K562 (cell line): ENCODE results near the gene C1orf116. TPM values are rescaled to one million over a fixed set of nuclear protein-coding genes. Genes with fewer than 3 reads are reported as not detected.
A peak's percentile ranks its signal among the peaks of the same experiment; 100 is the strongest.

ENCODE experiments used
- CBX5 ChIP-seq: IDR thresholded peaks from 2 replicates; pipeline ENCODE4 v1.6.1; 2014; ENCODE audit warnings: low read depth, borderline replicate concordance
- FOXJ3 ChIP-seq: sonication (generic); formaldehyde crosslinking; IDR thresholded peaks from 2 replicates; pipeline ENCODE4 v1.4.0; 2020; ENCODE audit warnings: mild to moderate bottlenecking, missing genetic modification reagents
- HDAC2 ChIP-seq: fragments of 450-650 bp; IDR thresholded peaks from 2 replicates; pipeline ENCODE4 v1.6.1; 2016; ENCODE audit warnings: mild to moderate bottlenecking
- JUN ChIP-seq, 2 experiments: sonication (generic) in 1 of 2; formaldehyde crosslinking in 1 of 2; IDR thresholded peaks; 2 replicates each; pipeline versions ENCODE4 v1.6.1 to v1.8.0; 2012 to 2022; ENCODE audit warnings: borderline replicate concordance in 2 of 2, mild to moderate bottlenecking in 2 of 2, improper control_type of control experiment in 1 of 2, low read depth in 1 of 2, low read length in 1 of 2, missing genetic modification reagents in 1 of 2
- MTA3 ChIP-seq: fragments of 450-650 bp; formaldehyde crosslinking; IDR thresholded peaks from 2 replicates; pipeline ENCODE4 v1.6.1; 2017; ENCODE audit warnings: mild to moderate bottlenecking, borderline replicate concordance
- POLR2AphosphoS2 ChIP-seq: IDR thresholded peaks from 2 replicates; pipeline ENCODE4 v1.6.1; 2012; ENCODE audit warnings: low read length, improper control_type of control experiment
- RBBP5 ChIP-seq: fragments of 200-600 bp; sonication (generic); IDR thresholded peaks from 2 replicates; pipeline ENCODE4 v1.6.1; 2012; ENCODE audit warnings: borderline replicate concordance, mild to moderate bottlenecking, low read length, control low read depth, inconsistent platforms; ENCODE audit not compliant: insufficient read depth, poor library complexity, severe bottlenecking
- RCOR1 ChIP-seq, 2 experiments: IDR thresholded peaks; 2 replicates each; pipeline ENCODE4 v1.6.1; 2012; ENCODE audit warnings: low read depth in 2 of 2, low read length in 2 of 2, borderline replicate concordance in 1 of 2, improper control_type of control experiment in 1 of 2
- TSC22D4 ChIP-seq: fragments of 450-650 bp; IDR thresholded peaks from 2 replicates; pipeline ENCODE4 v1.6.1; 2016; ENCODE audit warnings: missing genetic modification characterization, missing biosample characterization, control low read depth
- YBX1 ChIP-seq: fragments of 450-650 bp; IDR thresholded peaks from 2 replicates; pipeline ENCODE4 v1.7.1; 2016; ENCODE audit warnings: mild to moderate bottlenecking
- ZNF175 ChIP-seq: fragments of 200-800 bp; sonication (Bioruptor generic); IDR thresholded peaks from 2 replicates; pipeline ENCODE4 v1.6.1; 2016; ENCODE audit warnings: low read depth, mild to moderate bottlenecking, missing genetic modification characterization, missing compliant biosample characterization
- ZNF184 ChIP-seq: sonication (generic); formaldehyde crosslinking; IDR thresholded peaks from 2 replicates; pipeline ENCODE4 v1.5.0; 2020; ENCODE audit warnings: missing genetic modification reagents
- ZNF584 ChIP-seq: fragments of 200-800 bp; sonication (Bioruptor generic); IDR thresholded peaks from 2 replicates; pipeline ENCODE4 v1.6.1; 2016; ENCODE audit warnings: low read depth, mild to moderate bottlenecking, missing genetic modification characterization, missing compliant biosample characterization
- ZNF699 ChIP-seq: fragments of 250-450 bp; sonication (Bioruptor Pico); IDR thresholded peaks from 2 replicates; pipeline ENCODE4 v1.8.0; 2021; ENCODE audit warnings: mild to moderate bottlenecking, moderate library complexity; ENCODE audit not compliant: insufficient replicate concordance
- polyA plus RNA-seq, 8 experiments: library from polyadenylated mRNA; depleted of rRNA in 4 of 8; stranded (reverse) in 5 of 8; unstranded in 3 of 8; fragments of >200 nt; fragmentation: Nextera tagmentation in 2 of 8; fragmentation: Illumina TruSeq in 1 of 8; extraction: Ambion mirVana in 2 of 8; extraction: Trizol in 1 of 8; gene quantifications; 2 replicates each; pipeline versions ENCODE4 v1.2.1 to v1.2.3, GENCODE V29; 2011 to 2014; ENCODE audit warnings: inconsistent platforms in 1 of 8, missing spikeins in 1 of 8
- total RNA-seq, 7 experiments: library from RNA; depleted of rRNA in 6 of 7; stranded (reverse); fragments of >200 nt in 6 of 7; fragmentation: Illumina TruSeq in 2 of 7; extraction: Trizol in 2 of 7; gene quantifications; 2 replicates each; pipeline versions ENCODE4 v1.2.1 to v1.2.3, GENCODE V29; 2011 to 2021; ENCODE audit warnings: low replicate concordance in 1 of 7
- TF ChIP-seq, protein P1 (sequence below): fragments of 250-450 bp; sonication (Bioruptor Pico); IDR thresholded peaks from 2 replicates; pipeline ENCODE4 v1.4.0; 2020; ENCODE audit warnings: mild to moderate bottlenecking, moderate library complexity
- TF ChIP-seq, protein P2 (sequence below): fragments of 450-650 bp; IDR thresholded peaks from 2 replicates; pipeline ENCODE4 v1.6.1; 2016; ENCODE audit warnings: low read depth, mild to moderate bottlenecking, moderate library complexity
- TF ChIP-seq, protein P3 (sequence below): fragments of 450-650 bp; IDR thresholded peaks from 2 replicates; pipeline ENCODE4 v1.6.1; 2017; ENCODE audit warnings: antibody characterized with exemption
- TF ChIP-seq, protein P4 (sequence below): fragments of 450-650 bp; IDR thresholded peaks from 2 replicates; pipeline ENCODE4 v1.6.1; 2016; ENCODE audit warnings: borderline replicate concordance

The C1orf116 gene
- total and polyA plus RNA-seq, 9 of the 15 experiments (the other 6 are each of a cell fraction or from before 2014, with no cell fraction given) = 0.62 to 3.0 (median 0.95) TPM

DNA sequence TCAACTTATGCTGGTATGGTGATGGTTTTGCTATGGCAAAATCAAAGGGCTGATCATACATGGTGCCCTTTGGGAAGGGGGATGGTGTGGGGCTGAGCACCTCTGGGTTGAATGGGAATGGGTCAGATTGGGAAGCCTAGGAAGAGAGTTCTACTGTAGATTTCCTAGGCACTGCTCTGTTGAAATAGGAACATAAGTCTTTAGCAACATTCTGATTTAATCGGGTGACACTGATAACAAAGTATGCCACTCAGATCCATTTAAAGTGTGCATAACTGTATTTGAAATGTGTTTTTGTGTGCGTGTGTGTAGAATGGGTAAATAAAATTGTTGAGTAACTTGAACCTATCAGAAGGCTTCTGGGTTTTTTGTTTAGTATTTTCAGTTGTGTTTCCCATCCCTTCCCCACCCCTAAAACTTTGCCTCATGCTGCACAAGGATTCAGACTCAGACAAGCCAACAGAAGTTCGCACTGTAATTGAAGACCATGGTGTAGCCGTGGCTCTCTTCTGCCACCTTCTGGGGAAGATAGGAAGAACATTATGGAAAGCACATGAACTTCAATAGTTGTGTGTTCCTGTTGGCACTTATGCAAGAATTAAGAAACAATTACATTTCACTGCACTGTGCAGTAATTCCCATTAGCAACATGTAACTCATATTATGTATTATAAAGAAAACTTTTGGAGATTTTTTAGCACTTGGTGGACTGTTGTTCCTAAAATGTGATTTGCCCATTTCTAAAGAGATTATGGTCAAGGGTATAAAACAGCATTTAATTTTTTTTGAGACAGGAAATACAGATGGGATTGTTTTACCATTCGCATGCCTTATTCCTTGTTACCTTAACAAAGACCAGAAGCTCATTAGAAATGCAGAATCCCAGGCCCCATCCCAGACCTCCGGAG, 45.2 kb upstream of the C1orf116 start (continued):
- no peak for TF ChIP-seq JUN (IDR thresholded peaks at IDR 0.05; ENCODE audit: borderline replicate concordance, low read depth, low read length)
- no peak for TF ChIP-seq JUN (CRISPR knock-in tag; IDR thresholded peaks at IDR 0.05; ENCODE audit: borderline replicate concordance)
- no peak for TF ChIP-seq FOXJ3 (CRISPR knock-in tag)
- TF ChIP-seq, protein P1, sequence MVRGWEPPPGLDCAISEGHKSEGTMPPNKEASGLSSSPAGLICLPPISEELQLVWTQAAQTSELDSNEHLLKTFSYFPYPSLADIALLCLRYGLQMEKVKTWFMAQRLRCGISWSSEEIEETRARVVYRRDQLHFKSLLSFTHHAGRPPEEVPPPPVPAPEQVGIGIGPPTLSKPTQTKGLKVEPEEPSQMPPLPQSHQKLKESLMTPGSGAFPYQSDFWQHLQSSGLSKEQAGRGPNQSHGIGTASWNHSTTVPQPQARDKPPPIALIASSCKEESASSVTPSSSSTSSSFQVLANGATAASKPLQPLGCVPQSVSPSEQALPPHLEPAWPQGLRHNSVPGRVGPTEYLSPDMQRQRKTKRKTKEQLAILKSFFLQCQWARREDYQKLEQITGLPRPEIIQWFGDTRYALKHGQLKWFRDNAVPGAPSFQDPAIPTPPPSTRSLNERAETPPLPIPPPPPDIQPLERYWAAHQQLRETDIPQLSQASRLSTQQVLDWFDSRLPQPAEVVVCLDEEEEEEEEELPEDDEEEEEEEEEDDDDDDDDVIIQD (CRISPR knock-in tag) = no peak
- TF ChIP-seq POLR2AphosphoS2 = no peak
- TF ChIP-seq ZNF175 (CRISPR knock-in tag) = no peak
- TF ChIP-seq, protein P2, sequence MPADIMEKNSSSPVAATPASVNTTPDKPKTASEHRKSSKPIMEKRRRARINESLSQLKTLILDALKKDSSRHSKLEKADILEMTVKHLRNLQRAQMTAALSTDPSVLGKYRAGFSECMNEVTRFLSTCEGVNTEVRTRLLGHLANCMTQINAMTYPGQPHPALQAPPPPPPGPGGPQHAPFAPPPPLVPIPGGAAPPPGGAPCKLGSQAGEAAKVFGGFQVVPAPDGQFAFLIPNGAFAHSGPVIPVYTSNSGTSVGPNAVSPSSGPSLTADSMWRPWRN = no peak
- no peak for TF ChIP-seq CBX5
- TF ChIP-seq MTA3 = no peak
- no peak for TF ChIP-seq HDAC2
- TF ChIP-seq, protein P3, sequence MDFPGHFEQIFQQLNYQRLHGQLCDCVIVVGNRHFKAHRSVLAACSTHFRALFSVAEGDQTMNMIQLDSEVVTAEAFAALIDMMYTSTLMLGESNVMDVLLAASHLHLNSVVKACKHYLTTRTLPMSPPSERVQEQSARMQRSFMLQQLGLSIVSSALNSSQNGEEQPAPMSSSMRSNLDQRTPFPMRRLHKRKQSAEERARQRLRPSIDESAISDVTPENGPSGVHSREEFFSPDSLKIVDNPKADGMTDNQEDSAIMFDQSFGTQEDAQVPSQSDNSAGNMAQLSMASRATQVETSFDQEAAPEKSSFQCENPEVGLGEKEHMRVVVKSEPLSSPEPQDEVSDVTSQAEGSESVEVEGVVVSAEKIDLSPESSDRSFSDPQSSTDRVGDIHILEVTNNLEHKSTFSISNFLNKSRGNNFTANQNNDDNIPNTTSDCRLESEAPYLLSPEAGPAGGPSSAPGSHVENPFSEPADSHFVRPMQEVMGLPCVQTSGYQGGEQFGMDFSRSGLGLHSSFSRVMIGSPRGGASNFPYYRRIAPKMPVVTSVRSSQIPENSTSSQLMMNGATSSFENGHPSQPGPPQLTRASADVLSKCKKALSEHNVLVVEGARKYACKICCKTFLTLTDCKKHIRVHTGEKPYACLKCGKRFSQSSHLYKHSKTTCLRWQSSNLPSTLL = no peak
- no peak for TF ChIP-seq TSC22D4 (tag)
- no peak for TF ChIP-seq ZNF184 (CRISPR knock-in tag)
- no peak for TF ChIP-seq YBX1
- TF ChIP-seq RBBP5 = no peak
- TF ChIP-seq RCOR1 (IDR thresholded peaks at IDR 0.05; ENCODE audit: borderline replicate concordance in 1 of 2, low read depth in 2 of 2, low read length in 2 of 2) = peak in 1 of 2 experiments; percentile 43; a peak in 1 of 4 replicates
- no peak for TF ChIP-seq ZNF584 (CRISPR knock-in tag)
- TF ChIP-seq, protein P4, sequence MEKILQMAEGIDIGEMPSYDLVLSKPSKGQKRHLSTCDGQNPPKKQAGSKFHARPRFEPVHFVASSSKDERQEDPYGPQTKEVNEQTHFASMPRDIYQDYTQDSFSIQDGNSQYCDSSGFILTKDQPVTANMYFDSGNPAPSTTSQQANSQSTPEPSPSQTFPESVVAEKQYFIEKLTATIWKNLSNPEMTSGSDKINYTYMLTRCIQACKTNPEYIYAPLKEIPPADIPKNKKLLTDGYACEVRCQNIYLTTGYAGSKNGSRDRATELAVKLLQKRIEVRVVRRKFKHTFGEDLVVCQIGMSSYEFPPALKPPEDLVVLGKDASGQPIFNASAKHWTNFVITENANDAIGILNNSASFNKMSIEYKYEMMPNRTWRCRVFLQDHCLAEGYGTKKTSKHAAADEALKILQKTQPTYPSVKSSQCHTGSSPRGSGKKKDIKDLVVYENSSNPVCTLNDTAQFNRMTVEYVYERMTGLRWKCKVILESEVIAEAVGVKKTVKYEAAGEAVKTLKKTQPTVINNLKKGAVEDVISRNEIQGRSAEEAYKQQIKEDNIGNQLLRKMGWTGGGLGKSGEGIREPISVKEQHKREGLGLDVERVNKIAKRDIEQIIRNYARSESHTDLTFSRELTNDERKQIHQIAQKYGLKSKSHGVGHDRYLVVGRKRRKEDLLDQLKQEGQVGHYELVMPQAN = no peak
- no peak for TF ChIP-seq ZNF699 (CRISPR knock-in tag)
